ENCODE data around the gene CRNN. TPM values are rescaled to one million over a fixed set of nuclear protein-coding genes. Genes with fewer than 3 reads are reported as not detected.

Gene CRNN
- total RNA-seq, 1 donor from 2014 or later, result 4.3 TPM

DNA sequence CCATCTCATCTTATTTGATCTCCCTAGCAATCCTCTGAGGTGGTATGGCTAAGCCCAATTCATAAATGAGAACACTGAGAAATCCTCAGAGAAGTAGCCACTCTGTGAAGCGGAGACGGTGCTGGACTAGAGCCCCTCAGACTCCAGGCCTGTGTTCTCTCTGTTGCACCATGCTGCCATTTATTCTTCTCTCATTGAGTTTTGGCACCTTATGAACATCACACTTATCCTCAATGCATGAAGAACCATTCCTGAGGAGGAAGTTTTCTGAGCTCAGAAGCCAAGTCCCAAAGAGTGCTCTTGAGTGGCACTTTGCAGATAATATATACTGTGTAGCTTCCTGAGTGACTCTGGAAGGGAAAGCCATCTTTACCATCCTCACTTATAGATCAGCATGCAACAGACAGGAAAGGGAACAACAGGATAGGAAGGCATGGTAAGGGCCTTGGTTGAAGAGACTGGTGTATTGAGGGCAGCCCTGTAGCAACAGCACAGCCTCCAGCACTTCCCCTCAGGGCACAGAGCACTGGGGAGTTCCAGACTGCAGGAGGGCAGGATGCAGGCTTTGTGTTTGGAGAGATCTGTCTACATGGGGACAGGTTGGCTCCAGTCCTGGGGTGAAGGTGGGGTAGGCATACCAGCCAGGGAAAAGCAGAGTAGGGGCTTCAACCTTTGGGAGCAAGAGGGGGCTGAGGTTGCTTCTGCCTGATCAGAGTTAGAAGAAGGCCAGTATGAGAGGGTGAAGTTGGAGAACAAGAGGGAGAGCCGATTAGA, 1.6 kb upstream of the CRNN start:
- DNase-seq, result no peak

DNA sequence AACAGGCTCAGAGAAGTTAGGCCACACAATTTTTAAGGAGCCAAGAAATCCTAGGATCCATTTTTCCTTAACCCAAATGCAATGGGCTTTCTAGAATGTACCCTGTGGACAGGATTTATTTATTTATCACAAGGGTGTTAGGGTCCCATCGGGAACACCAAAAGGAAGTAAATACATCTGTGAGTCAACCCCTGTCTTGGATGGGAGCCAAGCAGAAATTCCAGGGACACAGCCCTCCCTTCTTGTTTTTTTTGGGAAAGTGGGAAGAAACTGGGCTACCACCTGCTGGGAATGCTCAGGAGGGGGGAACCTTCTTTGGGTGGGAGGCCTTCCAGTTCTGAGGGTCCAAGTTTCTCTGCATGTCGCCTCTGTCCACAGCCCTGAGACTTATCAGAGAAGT, 1.3 kb downstream of the CRNN start:
- no peak for DNase-seq

- no peak for DNase-seq
Observed at GRCh38 chr1:152411134-152411533, 2.9 kb downstream of the CRNN start.

- no peak for DNase-seq
Observed at GRCh38 chr1:152410599-152410998, 3.5 kb downstream of the CRNN start.

GRCh38 chr1:152410028-152410427, 4.0 kb downstream of the CRNN start:
- DNase-seq, result no peak

DNA sequence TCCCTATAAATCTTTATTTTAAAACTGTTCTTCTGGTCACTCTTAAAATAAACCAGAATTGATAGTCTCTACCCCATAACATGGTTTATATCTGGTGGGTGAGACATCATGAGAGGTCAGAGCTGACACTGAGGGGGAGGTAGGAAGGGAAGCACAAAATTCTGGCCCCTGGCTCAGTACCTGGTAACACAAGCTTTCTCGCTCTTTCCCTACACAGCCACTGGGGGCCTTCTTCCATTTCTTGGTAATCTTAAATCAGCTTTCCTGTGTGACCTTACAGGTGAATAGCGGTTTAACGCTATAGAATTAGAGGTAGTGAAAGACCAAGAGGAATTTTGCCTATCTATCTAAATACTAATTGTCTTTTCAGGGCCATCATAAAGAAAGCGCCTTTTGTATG, 5.4 kb downstream of the CRNN start:
- no peak for DNase-seq

DNA sequence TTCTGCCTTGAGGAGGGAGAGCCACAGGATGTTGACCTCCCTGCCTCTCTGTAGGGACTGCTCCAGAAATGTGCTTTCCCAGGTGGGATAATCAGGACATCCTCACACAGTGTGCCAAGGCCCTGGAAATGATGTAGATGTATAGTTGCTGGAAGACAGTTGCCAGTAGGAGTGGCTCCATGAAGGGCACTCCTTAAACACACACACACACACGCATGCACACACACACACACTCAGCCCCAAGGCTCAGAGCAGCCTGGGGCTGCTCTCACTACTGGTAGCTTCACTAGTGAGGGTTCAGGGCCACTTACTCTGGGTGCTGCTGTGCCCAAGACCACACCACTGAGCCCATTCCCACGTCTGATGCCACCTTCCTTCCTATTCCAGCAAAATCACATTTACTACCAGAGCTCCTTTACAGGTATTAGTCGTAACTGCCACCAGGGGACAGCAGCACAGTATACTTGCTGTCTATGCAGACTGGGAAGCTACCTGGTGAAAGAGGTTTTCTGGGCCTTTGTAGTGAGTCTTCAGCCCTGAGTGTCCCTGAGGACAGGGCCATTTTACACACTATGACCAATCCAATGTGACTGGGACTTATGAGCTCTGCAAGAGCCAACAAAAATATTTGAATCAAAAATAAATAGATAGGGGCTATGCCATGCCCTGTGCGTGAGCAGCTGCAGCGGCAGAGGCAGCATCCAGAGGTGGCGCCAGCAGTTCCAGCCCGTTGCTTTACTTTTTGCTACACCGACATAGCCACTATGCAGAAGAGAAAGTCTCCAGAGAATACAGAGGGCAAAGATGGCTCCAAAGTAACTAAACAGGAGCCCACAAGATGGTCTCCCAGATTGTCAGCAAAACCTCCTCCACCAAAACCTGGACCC, 15.0 kb downstream of the CRNN start:
- DNase-seq, result no peak

DNA sequence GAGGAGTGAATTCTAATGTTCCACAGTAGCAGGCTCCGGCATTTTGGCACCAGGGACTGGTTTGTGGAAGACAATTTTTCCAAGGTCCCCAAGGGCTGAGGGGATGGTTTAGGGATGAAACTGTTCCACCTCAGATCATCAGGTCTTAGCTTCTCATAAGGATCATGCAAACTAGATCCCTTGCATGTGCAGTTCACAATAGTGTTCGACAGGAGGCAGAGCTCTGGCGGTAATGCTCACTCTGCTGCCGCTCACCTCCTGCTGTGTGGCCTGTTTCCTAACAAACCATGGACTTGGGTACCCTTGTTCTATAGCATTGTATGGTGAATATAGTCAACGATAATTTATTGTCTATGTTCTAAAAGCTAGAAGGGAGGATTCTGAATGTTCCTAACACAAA, 16.6 kb downstream of the CRNN start:
- DNase-seq, result no peak

DNA sequence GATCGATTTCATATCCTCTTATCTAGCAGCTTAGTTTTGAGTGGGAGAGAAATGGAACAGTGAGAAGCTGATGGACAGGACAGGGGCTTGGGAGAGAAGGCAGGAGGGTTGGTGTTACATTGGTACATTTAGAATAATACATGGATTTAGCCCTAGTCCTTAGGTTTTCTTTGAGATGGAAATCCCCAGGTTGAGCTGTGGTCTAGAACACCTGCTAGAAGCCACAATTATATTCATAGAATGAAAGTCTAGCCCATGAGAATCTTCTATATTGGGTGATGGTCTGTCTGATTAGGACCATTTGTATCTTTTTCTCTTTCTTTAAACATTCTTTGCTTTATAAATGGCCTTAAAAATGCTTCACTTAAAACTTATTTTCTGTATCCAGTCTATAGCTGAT, 19.9 kb downstream of the CRNN start:
- no peak for DNase-seq

- no peak for DNase-seq
Observed at GRCh38 chr1:152392909-152393308, 21.2 kb downstream of the CRNN start.

GRCh38 chr1:152388889-152389288, 25.2 kb downstream of the CRNN start:
- DNase-seq, result no peak

DNA sequence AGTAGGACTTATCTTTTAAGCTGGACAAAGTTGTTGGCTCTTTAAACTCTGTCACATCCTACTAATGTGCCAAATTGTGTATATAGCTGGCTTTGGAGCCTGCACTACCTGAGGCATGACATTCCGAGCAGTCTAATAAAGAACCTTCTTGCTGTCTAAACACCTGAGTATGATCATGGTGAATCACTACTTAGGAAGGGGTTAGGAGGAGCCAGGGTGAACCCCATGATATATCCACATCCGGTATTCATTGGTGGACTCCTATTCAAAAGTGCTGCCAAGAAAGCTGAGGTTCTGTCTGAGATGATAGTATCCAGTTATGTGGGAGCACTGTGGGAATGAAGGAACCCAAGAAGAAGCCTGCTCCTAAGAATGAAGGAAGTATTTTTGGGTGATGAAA, 27.1 kb downstream of the CRNN start:
- no peak for DNase-seq

- DNase-seq, result no peak
Observed at GRCh38 chr1:152380932-152381331, 33.1 kb downstream of the CRNN start.

- no peak for DNase-seq
Observed at GRCh38 chr1:152374451-152374850, 39.6 kb downstream of the CRNN start.

GRCh38 chr1:152372672-152373071, 41.4 kb downstream of the CRNN start:
- no peak for DNase-seq

GRCh38 chr1:152367436-152367835, 46.6 kb downstream of the CRNN start:
- DNase-seq, result no peak

DNA sequence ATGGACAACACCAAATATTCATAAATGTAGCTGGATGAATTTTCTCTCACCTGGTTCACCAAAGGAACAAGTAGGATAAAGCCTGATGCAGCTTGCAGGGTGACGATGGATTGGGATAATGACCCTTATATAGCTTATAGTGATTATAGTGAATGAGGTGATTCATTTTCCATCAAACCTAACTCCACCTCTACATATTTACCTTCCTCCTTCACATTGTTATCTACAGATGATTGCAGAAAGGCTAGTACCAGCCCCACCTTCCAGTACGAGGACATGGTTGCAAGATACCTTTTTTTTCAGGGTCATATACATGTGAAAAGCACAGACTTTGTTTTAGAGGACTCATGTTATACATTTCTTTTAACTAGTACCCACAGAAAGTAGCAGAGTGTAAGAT, 54.2 kb downstream of the CRNN start, which contains the start of gene FLG2:
Gene FLG2, minus strand, starts transcription at position 101 of the 400 bp plus-strand sequence. CDS start 1,122 bp downstream, outside the sequence.
- no peak for DNase-seq

Small RNA genes within 50 kb of the gene (small RNA-seq; reads per million reads assigned to genes)
- not detected for gene HMGN3P1 (ENCODE audit: low replicate concordance)

Other genes starting within 250 kb of the CRNN start
- not detected for gene HRNR, start 190.1 kb downstream of the CRNN start, total RNA-seq
- 171 TPM for gene FLG, start 89.0 kb downstream of the CRNN start, total RNA-seq
- gene FLG2, start 54.3 kb downstream of the CRNN start, total RNA-seq, result 139 TPM
- gene LCE5A, start 96.5 kb upstream of the CRNN start, total RNA-seq, result not detected
- 5.0 TPM for gene CRCT1, start 100.2 kb upstream of the CRNN start, total RNA-seq
- 1.3 TPM for gene LCE3E, start 152.5 kb upstream of the CRNN start, total RNA-seq
- 1.9 TPM for gene LCE3D, start 166.3 kb upstream of the CRNN start, total RNA-seq
- gene LCE3C, start 186.0 kb upstream of the CRNN start, total RNA-seq, result not detected
- gene LCE3B, start 199.5 kb upstream of the CRNN start, total RNA-seq, result not detected
- not detected for gene LCE3A, start 208.8 kb upstream of the CRNN start, total RNA-seq
- 0.49 TPM for gene LCE2D, start 249.1 kb upstream of the CRNN start, total RNA-seq